WTC11 (cell line): ENCODE results near the gene PROK1. TPM values are rescaled to one million over a fixed set of nuclear protein-coding genes. Genes with fewer than 3 reads are reported as not detected.

ENCODE experiments used
- ATAC-seq: fragments of 200-7000 bp; cut with Tn5 transposase; 2 replicates; pipeline ENCODE4 v1.10.0; 2021; ENCODE audit warnings: mild to moderate bottlenecking, moderate library complexity
- CTCF ChIA-PET: fragments of 300-600 bp; sonication (Branson Sonifier 250); formaldehyde crosslinking; loops from one replicate; lab custom pipeline; 2021; ENCODE audit warnings: antibody characterized with exemption; lab: Charles Lee
- POLR2A ChIA-PET: fragments of 350-600 bp; sonication (Branson Sonifier 250); formaldehyde crosslinking; loops from one replicate; lab custom pipeline; 2021; ENCODE audit warnings: antibody characterized with exemption; lab: Charles Lee
- DNase-seq: peaks from one replicate; pipeline ENCODE4 v3.0.0; 2021; ENCODE audit warnings: low spot score
- H3K27ac Mint-ChIP-seq: 2 replicates; pipeline ENCODE4 v1.8.0; 2021; ENCODE audit warnings: mixed read lengths
- H3K27me3 Mint-ChIP-seq: 2 replicates; pipeline ENCODE4 v1.8.0; 2021; ENCODE audit warnings: low read depth, mild to moderate bottlenecking, moderate library complexity, mixed read lengths
- H3K36me3 Mint-ChIP-seq: 2 replicates; pipeline ENCODE4 v1.8.0; 2021; ENCODE audit warnings: mixed read lengths
- H3K4me1 Mint-ChIP-seq: 2 replicates; pipeline ENCODE4 v1.8.0; 2022; ENCODE audit warnings: mixed read lengths
- H3K4me3 Mint-ChIP-seq: 2 replicates; pipeline ENCODE4 v1.8.0; 2021; ENCODE audit warnings: mild to moderate bottlenecking, moderate library complexity, mixed read lengths
- H3K9me3 Mint-ChIP-seq: 2 replicates; pipeline ENCODE4 v1.8.0; 2021; ENCODE audit warnings: mixed read lengths
- ATF1 ChIP-seq: sonication (generic); formaldehyde crosslinking; IDR thresholded peaks from 2 replicates; pipeline ENCODE4 v1.8.1; 2023; ENCODE audit warnings: mild to moderate bottlenecking, moderate library complexity, missing genetic modification reagents
- EMX1 ChIP-seq: fragments of 250-450 bp; sonication (Bioruptor Pico); IDR thresholded peaks from 2 replicates; pipeline ENCODE4 v1.8.0; 2021; ENCODE audit warnings: mild to moderate bottlenecking
- GABPB1 ChIP-seq: sonication (generic); formaldehyde crosslinking; IDR thresholded peaks from 2 replicates; pipeline ENCODE4 v1.8.1; 2023; ENCODE audit warnings: mild to moderate bottlenecking, missing genetic modification reagents
- NFYB ChIP-seq: sonication (generic); formaldehyde crosslinking; conservative IDR thresholded peaks from 2 replicates; pipeline ENCODE4 v1.8.0; 2022; ENCODE audit warnings: low read depth, missing genetic modification reagents
- PRRX2 ChIP-seq: fragments of 250-450 bp; sonication (Bioruptor Pico); IDR thresholded peaks from 2 replicates; pipeline ENCODE4 v1.8.0; 2021; ENCODE audit warnings: mild to moderate bottlenecking
- RELA ChIP-seq: sonication (generic); formaldehyde crosslinking; IDR thresholded peaks from 2 replicates; pipeline ENCODE4 v1.8.1; 2022; ENCODE audit warnings: missing genetic modification reagents, mild to moderate bottlenecking, borderline replicate concordance
- SMAD3 ChIP-seq: sonication (generic); formaldehyde crosslinking; IDR thresholded peaks from 2 replicates; pipeline ENCODE4 v1.8.0; 2022; ENCODE audit warnings: missing genetic modification reagents, mild to moderate bottlenecking, borderline replicate concordance
- SP1 ChIP-seq: sonication (generic); formaldehyde crosslinking; conservative IDR thresholded peaks from 2 replicates; pipeline ENCODE4 v1.8.1; 2022; ENCODE audit warnings: missing genetic modification reagents
- TEAD4 ChIP-seq: sonication (generic); formaldehyde crosslinking; IDR thresholded peaks from 2 replicates; pipeline ENCODE4 v1.8.0; 2022; ENCODE audit warnings: mild to moderate bottlenecking, missing genetic modification reagents
- ZBTB43 ChIP-seq: sonication (generic); formaldehyde crosslinking; IDR thresholded peaks from 2 replicates; pipeline ENCODE4 v1.8.1; 2023; ENCODE audit warnings: mild to moderate bottlenecking, missing genetic modification reagents
- ZNF138 ChIP-seq: sonication (generic); formaldehyde crosslinking; conservative IDR thresholded peaks from 2 replicates; pipeline ENCODE4 v1.8.1; 2022; ENCODE audit warnings: mild to moderate bottlenecking, moderate library complexity, missing genetic modification reagents
- ZNF232 ChIP-seq: sonication (generic); formaldehyde crosslinking; IDR thresholded peaks from 2 replicates; pipeline ENCODE4 v1.8.0; 2022; ENCODE audit warnings: mild to moderate bottlenecking, missing genetic modification reagents
- total RNA-seq: library from RNA; stranded (reverse); gene quantifications from 3 replicates; pipeline ENCODE4 v1.2.3, GENCODE V29; 2021
- TF ChIP-seq, protein P1 (sequence below): sonication (generic); formaldehyde crosslinking; IDR thresholded peaks from 2 replicates; pipeline ENCODE4 v1.8.0; 2023; ENCODE audit warnings: missing genetic modification reagents, mild to moderate bottlenecking, borderline replicate concordance
- TF ChIP-seq, protein P2 (sequence below): fragments of 250-450 bp; sonication (Bioruptor Pico); IDR thresholded peaks from 2 replicates; pipeline ENCODE4 v1.9.0; 2021; ENCODE audit warnings: mild to moderate bottlenecking, borderline replicate concordance
- TF ChIP-seq, protein P3 (sequence below): fragments of 200-600 bp; IDR thresholded peaks from 2 replicates; pipeline ENCODE4 v1.8.0; 2022; ENCODE audit warnings: antibody characterized with exemption
- TF ChIP-seq, protein P4 (sequence below): sonication (generic); formaldehyde crosslinking; IDR thresholded peaks from 2 replicates; pipeline ENCODE4 v1.8.0; 2022; ENCODE audit warnings: mild to moderate bottlenecking, missing genetic modification reagents

PROK1 gene
- total RNA-seq, 1 experiment from 2014 or later: not detected

GRCh38 chr1:110488867-110489266 lies 37.9 kb downstream of the PROK1 start (continued):
- TF ChIP-seq, protein P1, sequence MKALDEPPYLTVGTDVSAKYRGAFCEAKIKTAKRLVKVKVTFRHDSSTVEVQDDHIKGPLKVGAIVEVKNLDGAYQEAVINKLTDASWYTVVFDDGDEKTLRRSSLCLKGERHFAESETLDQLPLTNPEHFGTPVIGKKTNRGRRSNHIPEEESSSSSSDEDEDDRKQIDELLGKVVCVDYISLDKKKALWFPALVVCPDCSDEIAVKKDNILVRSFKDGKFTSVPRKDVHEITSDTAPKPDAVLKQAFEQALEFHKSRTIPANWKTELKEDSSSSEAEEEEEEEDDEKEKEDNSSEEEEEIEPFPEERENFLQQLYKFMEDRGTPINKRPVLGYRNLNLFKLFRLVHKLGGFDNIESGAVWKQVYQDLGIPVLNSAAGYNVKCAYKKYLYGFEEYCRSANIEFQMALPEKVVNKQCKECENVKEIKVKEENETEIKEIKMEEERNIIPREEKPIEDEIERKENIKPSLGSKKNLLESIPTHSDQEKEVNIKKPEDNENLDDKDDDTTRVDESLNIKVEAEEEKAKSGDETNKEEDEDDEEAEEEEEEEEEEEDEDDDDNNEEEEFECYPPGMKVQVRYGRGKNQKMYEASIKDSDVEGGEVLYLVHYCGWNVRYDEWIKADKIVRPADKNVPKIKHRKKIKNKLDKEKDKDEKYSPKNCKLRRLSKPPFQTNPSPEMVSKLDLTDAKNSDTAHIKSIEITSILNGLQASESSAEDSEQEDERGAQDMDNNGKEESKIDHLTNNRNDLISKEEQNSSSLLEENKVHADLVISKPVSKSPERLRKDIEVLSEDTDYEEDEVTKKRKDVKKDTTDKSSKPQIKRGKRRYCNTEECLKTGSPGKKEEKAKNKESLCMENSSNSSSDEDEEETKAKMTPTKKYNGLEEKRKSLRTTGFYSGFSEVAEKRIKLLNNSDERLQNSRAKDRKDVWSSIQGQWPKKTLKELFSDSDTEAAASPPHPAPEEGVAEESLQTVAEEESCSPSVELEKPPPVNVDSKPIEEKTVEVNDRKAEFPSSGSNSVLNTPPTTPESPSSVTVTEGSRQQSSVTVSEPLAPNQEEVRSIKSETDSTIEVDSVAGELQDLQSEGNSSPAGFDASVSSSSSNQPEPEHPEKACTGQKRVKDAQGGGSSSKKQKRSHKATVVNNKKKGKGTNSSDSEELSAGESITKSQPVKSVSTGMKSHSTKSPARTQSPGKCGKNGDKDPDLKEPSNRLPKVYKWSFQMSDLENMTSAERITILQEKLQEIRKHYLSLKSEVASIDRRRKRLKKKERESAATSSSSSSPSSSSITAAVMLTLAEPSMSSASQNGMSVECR: no peak

GRCh38 chr1:110489406-110489805 lies 38.5 kb downstream of the PROK1 start:
- Mint-ChIP-seq H3K4me3 (no peak overlapping the region), H3K27me3 (no peaks in the 10 kb centered on the region; the same call in 1 of the 2 replicates), H3K9me3 (no peaks in the 10 kb centered on the region), H3K36me3 (no peaks in the 10 kb centered on the region), H3K27ac (no peak overlapping the region), H3K4me1 (peaks cover 8% of the 10 kb centered on the region)
- ATAC-seq (no peak), DNase-seq (no peak)
- CTCF ChIA-PET: interaction anchor here (0.8 to 1.1 kb wide), 3 partner anchors 29 to 293 kb away, joined by 3 to 6 read pairs (median 6); no protein-coding TSS in a partner anchor
- POLR2A ChIA-PET: no interaction called here
- TF ChIP-seq PRRX2 (CRISPR knock-in tag): no peak
- TF ChIP-seq SP1 (CRISPR knock-in tag): no peak
- no peak for TF ChIP-seq NFYB (CRISPR knock-in tag)
- TF ChIP-seq, protein P2, sequence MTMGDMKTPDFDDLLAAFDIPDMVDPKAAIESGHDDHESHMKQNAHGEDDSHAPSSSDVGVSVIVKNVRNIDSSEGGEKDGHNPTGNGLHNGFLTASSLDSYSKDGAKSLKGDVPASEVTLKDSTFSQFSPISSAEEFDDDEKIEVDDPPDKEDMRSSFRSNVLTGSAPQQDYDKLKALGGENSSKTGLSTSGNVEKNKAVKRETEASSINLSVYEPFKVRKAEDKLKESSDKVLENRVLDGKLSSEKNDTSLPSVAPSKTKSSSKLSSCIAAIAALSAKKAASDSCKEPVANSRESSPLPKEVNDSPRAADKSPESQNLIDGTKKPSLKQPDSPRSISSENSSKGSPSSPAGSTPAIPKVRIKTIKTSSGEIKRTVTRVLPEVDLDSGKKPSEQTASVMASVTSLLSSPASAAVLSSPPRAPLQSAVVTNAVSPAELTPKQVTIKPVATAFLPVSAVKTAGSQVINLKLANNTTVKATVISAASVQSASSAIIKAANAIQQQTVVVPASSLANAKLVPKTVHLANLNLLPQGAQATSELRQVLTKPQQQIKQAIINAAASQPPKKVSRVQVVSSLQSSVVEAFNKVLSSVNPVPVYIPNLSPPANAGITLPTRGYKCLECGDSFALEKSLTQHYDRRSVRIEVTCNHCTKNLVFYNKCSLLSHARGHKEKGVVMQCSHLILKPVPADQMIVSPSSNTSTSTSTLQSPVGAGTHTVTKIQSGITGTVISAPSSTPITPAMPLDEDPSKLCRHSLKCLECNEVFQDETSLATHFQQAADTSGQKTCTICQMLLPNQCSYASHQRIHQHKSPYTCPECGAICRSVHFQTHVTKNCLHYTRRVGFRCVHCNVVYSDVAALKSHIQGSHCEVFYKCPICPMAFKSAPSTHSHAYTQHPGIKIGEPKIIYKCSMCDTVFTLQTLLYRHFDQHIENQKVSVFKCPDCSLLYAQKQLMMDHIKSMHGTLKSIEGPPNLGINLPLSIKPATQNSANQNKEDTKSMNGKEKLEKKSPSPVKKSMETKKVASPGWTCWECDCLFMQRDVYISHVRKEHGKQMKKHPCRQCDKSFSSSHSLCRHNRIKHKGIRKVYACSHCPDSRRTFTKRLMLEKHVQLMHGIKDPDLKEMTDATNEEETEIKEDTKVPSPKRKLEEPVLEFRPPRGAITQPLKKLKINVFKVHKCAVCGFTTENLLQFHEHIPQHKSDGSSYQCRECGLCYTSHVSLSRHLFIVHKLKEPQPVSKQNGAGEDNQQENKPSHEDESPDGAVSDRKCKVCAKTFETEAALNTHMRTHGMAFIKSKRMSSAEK (CRISPR knock-in tag): no peak
- TF ChIP-seq, protein P3, sequence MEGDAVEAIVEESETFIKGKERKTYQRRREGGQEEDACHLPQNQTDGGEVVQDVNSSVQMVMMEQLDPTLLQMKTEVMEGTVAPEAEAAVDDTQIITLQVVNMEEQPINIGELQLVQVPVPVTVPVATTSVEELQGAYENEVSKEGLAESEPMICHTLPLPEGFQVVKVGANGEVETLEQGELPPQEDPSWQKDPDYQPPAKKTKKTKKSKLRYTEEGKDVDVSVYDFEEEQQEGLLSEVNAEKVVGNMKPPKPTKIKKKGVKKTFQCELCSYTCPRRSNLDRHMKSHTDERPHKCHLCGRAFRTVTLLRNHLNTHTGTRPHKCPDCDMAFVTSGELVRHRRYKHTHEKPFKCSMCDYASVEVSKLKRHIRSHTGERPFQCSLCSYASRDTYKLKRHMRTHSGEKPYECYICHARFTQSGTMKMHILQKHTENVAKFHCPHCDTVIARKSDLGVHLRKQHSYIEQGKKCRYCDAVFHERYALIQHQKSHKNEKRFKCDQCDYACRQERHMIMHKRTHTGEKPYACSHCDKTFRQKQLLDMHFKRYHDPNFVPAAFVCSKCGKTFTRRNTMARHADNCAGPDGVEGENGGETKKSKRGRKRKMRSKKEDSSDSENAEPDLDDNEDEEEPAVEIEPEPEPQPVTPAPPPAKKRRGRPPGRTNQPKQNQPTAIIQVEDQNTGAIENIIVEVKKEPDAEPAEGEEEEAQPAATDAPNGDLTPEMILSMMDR: no peak
- TF ChIP-seq GABPB1 (CRISPR knock-in tag): no peak
- TF ChIP-seq EMX1 (CRISPR knock-in tag): no peak
- TF ChIP-seq, protein P4, sequence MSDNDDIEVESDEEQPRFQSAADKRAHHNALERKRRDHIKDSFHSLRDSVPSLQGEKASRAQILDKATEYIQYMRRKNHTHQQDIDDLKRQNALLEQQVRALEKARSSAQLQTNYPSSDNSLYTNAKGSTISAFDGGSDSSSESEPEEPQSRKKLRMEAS: no peak
- no peak for TF ChIP-seq ZBTB43 (CRISPR knock-in tag)
- TF ChIP-seq ATF1 (CRISPR knock-in tag): no peak
- no peak for TF ChIP-seq SMAD3 (CRISPR knock-in tag)
- no peak for TF ChIP-seq ZNF232 (CRISPR knock-in tag)
- TF ChIP-seq TEAD4 (CRISPR knock-in tag): no peak
- TF ChIP-seq RELA (CRISPR knock-in tag): no peak
- no peak for TF ChIP-seq ZNF138
